ENCODE data around the gene LCN6.

DNA sequence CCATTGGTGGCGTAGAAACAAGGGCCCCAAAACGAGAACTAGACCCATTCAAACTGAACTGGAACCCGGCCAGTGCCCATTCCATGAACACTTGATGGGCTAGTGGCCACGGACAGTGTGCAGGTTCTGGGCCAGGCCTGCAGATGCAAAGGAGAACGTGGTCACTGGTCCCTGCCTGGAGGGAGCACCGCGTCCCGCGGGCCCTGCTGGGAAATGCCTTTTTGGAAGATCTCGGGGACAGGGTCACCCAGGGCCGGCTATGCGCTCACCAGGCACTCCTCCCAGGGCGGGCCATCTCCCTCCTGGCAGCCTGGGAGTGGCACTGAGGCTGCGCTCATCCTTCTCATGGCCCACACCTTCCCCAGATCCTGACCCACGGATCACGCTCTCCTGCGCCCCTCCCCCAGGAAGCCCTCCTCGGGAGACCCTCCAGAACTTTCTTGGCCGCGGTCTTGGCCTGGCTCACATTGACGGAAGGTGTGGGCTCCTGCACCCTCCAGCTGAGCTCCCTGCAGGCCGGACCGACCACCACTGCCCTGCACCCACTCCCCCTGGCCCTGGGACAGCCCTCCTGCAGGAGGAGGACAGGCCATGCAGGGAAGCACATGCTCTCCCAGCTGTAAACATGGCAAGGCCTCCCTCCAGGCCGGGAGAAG lies 38.7 kb downstream of the LCN6 start:
- TF ChIP-seq GATA2 (IDR thresholded peaks at IDR 0.05; ENCODE audit: low read depth, low read length): no peak
- no peak for TF ChIP-seq GATA3 (IDR thresholded peaks at IDR 0.05; ENCODE audit: low read depth, low read length)
